ENCODE results near the gene BCAS4. TPM values are rescaled to one million over a fixed set of nuclear protein-coding genes. Genes with fewer than 3 reads are reported as not detected.

BCAS4 gene
- total RNA-seq, 2 donors from 2014 or later: 7.7 to 10.2 TPM

GRCh38 chr20:50916934-50917333 lies 122.1 kb downstream of the BCAS4 start:
- Histone ChIP-seq H3K4me3 (no peak overlapping the region), H3K27me3 (replicated peaks; ENCODE audit: insufficient read depth) (no peaks in the 10 kb centered on the region)
- DNase-seq (ENCODE audit: low spot score): no peak

GRCh38 chr20:50918403-50918802 lies 123.5 kb downstream of the BCAS4 start:
- H3K4me3 ChIP-seq: no peak overlapping the region
- ATAC-seq (ENCODE audit: insufficient number of reproducible peaks, low FRiP score, low read depth): no peak
- no peaks in the 10 kb centered on the region for H3K36me3 ChIP-seq
- H3K27ac ChIP-seq: peak overlapping the region in 1 of 2 donors; percentile 39
- TF ChIP-seq CTCF (IDR thresholded peaks at IDR 0.05): no peak
- H3K4me1 ChIP-seq (ENCODE audit: control insufficient read depth in 1 of 2, low read depth in 2 of 2): peaks cover 69 to 97% of the 10 kb centered on the region in 2 donors
- DNase-seq (ENCODE audit: low spot score): no peak
- H3K27me3 ChIP-seq (replicated peaks; ENCODE audit: insufficient read depth): no peaks in the 10 kb centered on the region
- no peaks in the 10 kb centered on the region for H3K9me3 ChIP-seq

More at GRCh38 chr20:50916934-50917333, 122.1 kb downstream of the BCAS4 start:
- TF ChIP-seq CTCF (IDR thresholded peaks at IDR 0.05): no peak
- Histone ChIP-seq H3K27ac (peak overlapping the region in 1 of 2 donors; percentile 33), H3K9me3 (no peaks in the 10 kb centered on the region), H3K4me1 (ENCODE audit: control insufficient read depth in 1 of 2, low read depth in 2 of 2) (peaks cover 69 to 92% of the 10 kb centered on the region in 2 donors), H3K36me3 (no peaks in the 10 kb centered on the region)
- no peak for ATAC-seq (ENCODE audit: insufficient number of reproducible peaks, low FRiP score, low read depth)

- ATAC-seq (ENCODE audit: insufficient number of reproducible peaks, low FRiP score, low read depth) (no peak), DNase-seq (ENCODE audit: low spot score) (peak; percentile 51)
- peak overlapping the region; percentile 2 to 15 for H3K27ac ChIP-seq
Observed at GRCh38 chr20:50919567-50919966, 124.7 kb downstream of the BCAS4 start.

GRCh38 chr20:50920997-50921396 lies 126.1 kb downstream of the BCAS4 start:
- no peak for TF ChIP-seq CTCF (IDR thresholded peaks at IDR 0.05)
- Histone ChIP-seq H3K9me3 (no peaks in the 10 kb centered on the region), H3K27ac (no peak overlapping the region), H3K36me3 (no peaks in the 10 kb centered on the region), H3K4me3 (no peak overlapping the region), H3K4me1 (ENCODE audit: control insufficient read depth in 1 of 2, low read depth in 2 of 2) (peaks cover 49 to 96% of the 10 kb centered on the region in 2 donors), H3K27me3 (replicated peaks; ENCODE audit: insufficient read depth) (no peaks in the 10 kb centered on the region)
- DNase-seq (ENCODE audit: low spot score) (no peak), ATAC-seq (ENCODE audit: insufficient number of reproducible peaks, low FRiP score, low read depth) (no peak)

More at GRCh38 chr20:50919567-50919966, 124.7 kb downstream of the BCAS4 start:
- H3K36me3 ChIP-seq: no peaks in the 10 kb centered on the region
- H3K4me1 ChIP-seq (ENCODE audit: control insufficient read depth in 1 of 2, low read depth in 2 of 2): peaks cover 58 to 96% of the 10 kb centered on the region in 2 donors
- TF ChIP-seq CTCF (IDR thresholded peaks at IDR 0.05): no peak
- H3K27me3 ChIP-seq (replicated peaks; ENCODE audit: insufficient read depth): no peaks in the 10 kb centered on the region
- H3K9me3 ChIP-seq: no peaks in the 10 kb centered on the region
- no peak overlapping the region for H3K4me3 ChIP-seq

GRCh38 chr20:50921803-50922501 lies 127.1 kb downstream of the BCAS4 start:
- DNase-seq (ENCODE audit: low spot score): no peak
- no peaks in the 10 kb centered on the region for H3K36me3 ChIP-seq
- ATAC-seq (ENCODE audit: insufficient number of reproducible peaks, low FRiP score, low read depth): no peak
- H3K27me3 ChIP-seq (replicated peaks; ENCODE audit: insufficient read depth): no peaks in the 10 kb centered on the region
- peaks cover 44 to 89% of the 10 kb centered on the region in 2 donors for H3K4me1 ChIP-seq (ENCODE audit: control insufficient read depth in 1 of 2, low read depth in 2 of 2)
- no peak overlapping the region for H3K4me3 ChIP-seq
- H3K27ac ChIP-seq: no peak overlapping the region
- TF ChIP-seq CTCF (IDR thresholded peaks at IDR 0.05): no peak
- H3K9me3 ChIP-seq: no peaks in the 10 kb centered on the region
